Measurements from ENCODE around the gene MCOLN1. TPM values are rescaled to one million over a fixed set of nuclear protein-coding genes. Genes with fewer than 3 reads are reported as not detected.
A peak's percentile ranks its signal among the peaks of the same experiment; 100 is the strongest.

MCOLN1 gene
- total and polyA plus RNA-seq, 4 donors: 10.9 to 17.0 (median 13.7) TPM

GRCh38 chr19:7554565-7554964 lies 32.1 kb downstream of the MCOLN1 start (continued):
- TF ChIP-seq FOXA1 (IDR thresholded peaks at IDR 0.05) (no peak), FOXA2 (IDR thresholded peaks at IDR 0.05) (no peak), EGR1 (IDR thresholded peaks at IDR 0.05; ENCODE audit: low read depth in 2 of 2) (no peak), TAF1 (conservative IDR thresholded peaks at IDR 0.05) (no peak), GABPA (IDR thresholded peaks at IDR 0.05 in 1 of 2, conservative IDR thresholded peaks at IDR 0.05 in 1 of 2) (no peak), SP1 (IDR thresholded peaks at IDR 0.05) (no peak), HNF4A (conservative IDR thresholded peaks at IDR 0.05) (no peak), JUND (IDR thresholded peaks at IDR 0.05) (no peak)

DNA sequence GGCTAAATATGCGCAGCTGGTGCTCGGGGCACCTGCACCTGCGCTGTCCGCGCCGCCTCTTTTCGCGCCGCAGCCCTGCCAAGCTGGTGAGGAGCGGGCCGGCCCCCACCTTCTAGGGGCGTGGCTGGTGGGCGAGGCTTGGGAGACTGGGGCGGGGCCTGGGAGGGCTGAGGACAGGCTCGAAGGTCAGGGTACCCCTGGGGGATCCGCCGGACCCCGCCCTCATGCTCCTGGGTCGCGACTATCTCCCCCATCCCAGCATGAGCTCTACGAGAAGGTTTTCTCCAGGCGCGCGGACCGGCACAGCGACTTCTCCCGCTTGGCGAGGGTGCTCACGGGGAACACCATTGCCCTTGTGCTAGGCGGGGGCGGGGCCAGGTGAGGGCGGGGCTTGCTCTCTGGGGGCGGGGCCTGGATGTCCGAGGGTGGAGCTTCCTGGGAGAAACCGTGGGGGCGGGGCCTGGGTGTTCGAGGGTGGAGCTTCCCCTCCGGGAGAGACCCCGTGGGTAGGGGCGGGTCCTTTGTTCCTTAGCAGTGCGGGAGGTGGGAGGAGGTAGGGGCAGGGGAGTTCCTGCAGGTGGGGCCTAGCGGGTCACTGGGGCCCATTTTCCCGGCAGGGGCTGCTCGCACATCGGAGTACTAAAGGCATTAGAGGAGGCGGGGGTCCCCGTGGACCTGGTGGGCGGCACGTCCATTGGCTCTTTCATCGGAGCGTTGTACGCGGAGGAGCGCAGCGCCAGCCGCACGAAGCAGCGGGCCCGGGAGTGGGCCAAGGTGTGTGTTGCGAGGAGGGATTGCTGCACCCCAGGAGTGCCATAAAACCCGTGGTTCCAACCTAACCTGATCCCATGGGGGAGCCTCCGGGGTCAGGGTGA lies 32.8 kb downstream of the MCOLN1 start:
- 85% methylated on average over 62 of the region's 62 CpGs for WGBS
- DNase-seq (ENCODE audit: low spot score): peak; percentile 50
- no peak overlapping the region for H3K9ac ChIP-seq (ENCODE audit: low read depth in 1 of 2, low read length in 2 of 2)
- peaks cover 0 to 6% (median 2%) of the 10 kb centered on the region in 4 donors for H3K4me1 ChIP-seq (ENCODE audit: control insufficient read depth in 4 of 4, insufficient read depth in 4 of 4, low read length in 3 of 4)
- no peaks in the 10 kb centered on the region for H3K9me3 ChIP-seq (ENCODE audit: control insufficient read depth in 4 of 4, low read length in 3 of 4)
- H3K4me3 ChIP-seq (ENCODE audit: low read depth in 1 of 3, low read length in 3 of 3): no peak overlapping the region
- no peak overlapping the region for H3K27ac ChIP-seq (ENCODE audit: low read depth in 1 of 2, low read length in 2 of 2)
- no peak for TF ChIP-seq RXRA (IDR thresholded peaks at IDR 0.05)
- TF ChIP-seq FOXA1 (IDR thresholded peaks at IDR 0.05): no peak
- TF ChIP-seq EGR1 (IDR thresholded peaks at IDR 0.05; ENCODE audit: low read depth in 2 of 2): no peak
- no peak for TF ChIP-seq NR2F2 (IDR thresholded peaks at IDR 0.05)
- TF ChIP-seq YY1 (IDR thresholded peaks at IDR 0.05): no peak
- TF ChIP-seq, protein P1, sequence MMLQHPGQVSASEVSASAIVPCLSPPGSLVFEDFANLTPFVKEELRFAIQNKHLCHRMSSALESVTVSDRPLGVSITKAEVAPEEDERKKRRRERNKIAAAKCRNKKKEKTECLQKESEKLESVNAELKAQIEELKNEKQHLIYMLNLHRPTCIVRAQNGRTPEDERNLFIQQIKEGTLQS (IDR thresholded peaks at IDR 0.05): no peak
- no peak for TF ChIP-seq JUND (IDR thresholded peaks at IDR 0.05)
- no peak for TF ChIP-seq GABPA (IDR thresholded peaks at IDR 0.05 in 1 of 2, conservative IDR thresholded peaks at IDR 0.05 in 1 of 2)
- peaks cover 11 to 47% (median 29%) of the 10 kb centered on the region in 4 donors for H3K36me3 ChIP-seq (ENCODE audit: control insufficient read depth in 4 of 4, insufficient read depth in 3 of 4, low read depth in 1 of 4, low read length in 3 of 4)
- no peaks in the 10 kb centered on the region for H3K27me3 ChIP-seq (ENCODE audit: control insufficient read depth in 4 of 4, insufficient read depth in 4 of 4, low read length in 3 of 4)

DNA sequence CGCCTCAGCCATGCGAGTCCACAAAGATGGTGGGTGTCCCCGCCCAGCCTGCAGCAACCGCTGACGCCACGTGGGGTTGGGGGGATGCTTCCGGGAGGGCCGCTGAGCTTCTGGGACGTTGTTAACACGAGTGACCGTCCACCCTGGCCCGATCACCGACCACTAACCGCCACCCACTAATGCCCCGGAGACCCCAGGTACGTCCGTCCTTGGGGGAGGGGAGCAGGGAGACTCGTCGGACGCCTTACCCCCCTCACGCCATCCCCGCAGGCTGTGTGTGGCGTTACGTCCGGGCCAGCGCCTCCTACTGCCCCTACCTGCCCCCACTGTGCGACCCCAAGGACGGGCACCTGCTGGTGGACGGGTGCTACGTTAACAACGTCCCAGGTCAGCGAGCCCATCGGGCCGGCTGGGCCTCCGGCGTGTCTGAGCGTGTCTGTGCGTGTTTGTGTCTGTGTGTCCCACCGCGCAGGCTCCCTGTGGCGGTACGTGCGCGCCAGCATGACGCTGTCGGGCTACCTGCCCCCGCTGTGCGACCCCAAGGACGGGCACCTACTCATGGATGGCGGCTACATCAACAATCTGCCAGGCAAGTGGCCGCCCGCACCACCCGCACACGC lies 34.4 kb downstream of the MCOLN1 start:
- H3K4me1 ChIP-seq (ENCODE audit: control insufficient read depth in 4 of 4, insufficient read depth in 4 of 4, low read length in 3 of 4): no peaks in the 10 kb centered on the region
- no peak for DNase-seq (ENCODE audit: low spot score)
- H3K27me3 ChIP-seq (ENCODE audit: control insufficient read depth in 4 of 4, insufficient read depth in 4 of 4, low read length in 3 of 4): no peaks in the 10 kb centered on the region
- TF ChIP-seq GABPA (IDR thresholded peaks at IDR 0.05 in 1 of 2, conservative IDR thresholded peaks at IDR 0.05 in 1 of 2) (no peak), EGR1 (IDR thresholded peaks at IDR 0.05; ENCODE audit: low read depth in 2 of 2) (no peak), JUND (IDR thresholded peaks at IDR 0.05) (no peak), HNF4A (conservative IDR thresholded peaks at IDR 0.05) (no peak), SP1 (IDR thresholded peaks at IDR 0.05) (no peak), HNF4G (IDR thresholded peaks at IDR 0.05) (no peak), TAF1 (conservative IDR thresholded peaks at IDR 0.05) (no peak), MAX (IDR thresholded peaks at IDR 0.05) (no peak), RAD21 (IDR thresholded peaks at IDR 0.05) (no peak), NR2F2 (IDR thresholded peaks at IDR 0.05) (no peak), YY1 (IDR thresholded peaks at IDR 0.05) (no peak), REST (IDR thresholded peaks at IDR 0.05) (no peak), RXRA (IDR thresholded peaks at IDR 0.05) (no peak)
- TF ChIP-seq, protein P2, sequence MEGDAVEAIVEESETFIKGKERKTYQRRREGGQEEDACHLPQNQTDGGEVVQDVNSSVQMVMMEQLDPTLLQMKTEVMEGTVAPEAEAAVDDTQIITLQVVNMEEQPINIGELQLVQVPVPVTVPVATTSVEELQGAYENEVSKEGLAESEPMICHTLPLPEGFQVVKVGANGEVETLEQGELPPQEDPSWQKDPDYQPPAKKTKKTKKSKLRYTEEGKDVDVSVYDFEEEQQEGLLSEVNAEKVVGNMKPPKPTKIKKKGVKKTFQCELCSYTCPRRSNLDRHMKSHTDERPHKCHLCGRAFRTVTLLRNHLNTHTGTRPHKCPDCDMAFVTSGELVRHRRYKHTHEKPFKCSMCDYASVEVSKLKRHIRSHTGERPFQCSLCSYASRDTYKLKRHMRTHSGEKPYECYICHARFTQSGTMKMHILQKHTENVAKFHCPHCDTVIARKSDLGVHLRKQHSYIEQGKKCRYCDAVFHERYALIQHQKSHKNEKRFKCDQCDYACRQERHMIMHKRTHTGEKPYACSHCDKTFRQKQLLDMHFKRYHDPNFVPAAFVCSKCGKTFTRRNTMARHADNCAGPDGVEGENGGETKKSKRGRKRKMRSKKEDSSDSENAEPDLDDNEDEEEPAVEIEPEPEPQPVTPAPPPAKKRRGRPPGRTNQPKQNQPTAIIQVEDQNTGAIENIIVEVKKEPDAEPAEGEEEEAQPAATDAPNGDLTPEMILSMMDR (IDR thresholded peaks at IDR 0.05; ENCODE audit: low read depth, low read length, missing input control): no peak
- H3K9ac ChIP-seq (ENCODE audit: low read depth in 1 of 2, low read length in 2 of 2): no peak overlapping the region
- H3K36me3 ChIP-seq (ENCODE audit: control insufficient read depth in 4 of 4, insufficient read depth in 3 of 4, low read depth in 1 of 4, low read length in 3 of 4): peaks cover 11 to 51% (median 32%) of the 10 kb centered on the region in 4 donors
- no peak overlapping the region for H3K27ac ChIP-seq (ENCODE audit: low read depth in 1 of 2, low read length in 2 of 2)
- no peak overlapping the region for H3K4me3 ChIP-seq (ENCODE audit: low read depth in 1 of 3, low read length in 3 of 3)
- no peaks in the 10 kb centered on the region for H3K9me3 ChIP-seq (ENCODE audit: control insufficient read depth in 4 of 4, low read length in 3 of 4)
- 97% methylated on average over 54 of the region's 54 CpGs for WGBS

Measured in liver (tissue), 9 donors.